Effector CD8-positive, alpha-beta T cell (primary cell): ENCODE measurements around the gene STAT6.
"Not testable (repeated sequence)": the region's sequence is repeated elsewhere in the genome, so short reads cannot be mapped to it uniquely, and the experiment has no call there.

Source experiments
- DNase-seq: peaks from one replicate; lab custom pipeline; 2025; lab: John Stamatoyannopoulos, UW

STAT6 gene

GRCh38 chr12:57089271-57090245 lies 21.6 kb downstream of the STAT6 start:
- DNase-seq = peak; percentile 49

GRCh38 chr12:57088354-57089270 lies 22.6 kb downstream of the STAT6 start, which contains the start of gene NAB2:
NAB2 (plus strand) TSS chr12:57089114; CDS start chr12:57089272, 158 bp downstream.
- DNase-seq = peak; percentile 84

- DNase-seq = peak; percentile 72
These were observed 23.3 kb downstream of the STAT6 start for GRCh38 chr12:57087691-57088353.

GRCh38 chr12:57087010-57087690 lies 24.0 kb downstream of the STAT6 start:
- DNase-seq = peak; percentile 92

GRCh38 chr12:57086493-57087009 lies 24.6 kb downstream of the STAT6 start:
- no peak for DNase-seq

GRCh38 chr12:57085999-57086492 lies 25.1 kb downstream of the STAT6 start:
- DNase-seq = no peak

GRCh38 chr12:57080855-57081254 lies 30.3 kb downstream of the STAT6 start:
- no peak for DNase-seq

GRCh38 chr12:57079821-57080220 lies 31.3 kb downstream of the STAT6 start:
- DNase-seq = no peak

- peak; percentile 93 for DNase-seq
These were observed 32.4 kb downstream of the STAT6 start, which contains the start of gene NEMP1 for GRCh38 chr12:57078519-57079404. NEMP1 (minus strand) TSS chr12:57078791; CDS start chr12:57078745, 46 bp downstream.

GRCh38 chr12:57073566-57074450 lies 37.4 kb downstream of the STAT6 start:
- DNase-seq = not testable (repeated sequence)

GRCh38 chr12:57072661-57073060 lies 38.5 kb downstream of the STAT6 start:
- DNase-seq = no peak

GRCh38 chr12:57069523-57069922 lies 41.6 kb downstream of the STAT6 start:
- DNase-seq = peak; percentile 30

- DNase-seq = no peak
These were observed 44.9 kb downstream of the STAT6 start for GRCh38 chr12:57066245-57066644.

GRCh38 chr12:57063991-57064685 lies 47.0 kb downstream of the STAT6 start:
- DNase-seq = no peak

- DNase-seq = no peak
These were observed 52.7 kb downstream of the STAT6 start for GRCh38 chr12:57058454-57058853.

- no peak for DNase-seq
These were observed 54.0 kb downstream of the STAT6 start for GRCh38 chr12:57057067-57057751.

- DNase-seq = no peak
These were observed 55.3 kb downstream of the STAT6 start for GRCh38 chr12:57055824-57056223.
